Measurements from ENCODE around the gene AP2B1. TPM values are rescaled to one million over a fixed set of nuclear protein-coding genes. Genes with fewer than 3 reads are reported as not detected.

The AP2B1 gene
- polyA plus RNA-seq, 1 donor (not counting 4 experiments of a cell fraction or from before 2014, with no cell fraction given), result 189 TPM

DNA sequence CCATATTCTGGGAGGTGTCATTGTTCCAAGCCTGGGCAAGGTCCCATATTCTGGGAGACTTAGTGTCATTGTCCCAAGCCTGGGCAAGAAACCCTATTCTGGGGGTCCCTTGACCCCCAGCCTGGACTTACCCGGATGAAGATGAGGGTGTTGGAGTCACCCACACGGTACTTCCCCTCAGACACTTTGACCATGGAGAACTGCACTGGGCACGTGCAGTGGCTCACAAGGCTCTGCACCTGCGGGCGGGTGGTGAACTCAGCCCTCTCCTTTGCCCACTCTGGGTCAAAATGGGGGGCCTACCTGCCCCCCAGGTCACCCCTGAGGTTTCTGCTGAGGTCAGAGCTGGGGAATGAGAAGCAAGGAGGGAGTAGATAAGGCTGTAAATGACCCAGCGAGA lies 161.9 kb downstream of the AP2B1 start:
- TF ChIP-seq EZH2 (IDR thresholded peaks at IDR 0.05; ENCODE audit: low read length) (no peak), CTCF (optimal IDR thresholded peaks at IDR 0.05 in 1 of 3, IDR thresholded peaks at IDR 0.05 in 1 of 3, conservative IDR thresholded peaks at IDR 0.05 in 1 of 3; ENCODE audit: extremely low read depth in 1 of 3, insufficient read depth in 2 of 3, low read length in 3 of 3) (no peak)
- Histone ChIP-seq H3K36me3 (ENCODE audit: control insufficient read depth in 2 of 2, extremely low read depth in 1 of 2, insufficient read depth in 2 of 2, low read length in 2 of 2) (no peaks in the 10 kb centered on the region), H4K20me1 (ENCODE audit: control insufficient read depth, extremely low read depth, insufficient read depth, low read length) (no peaks in the 10 kb centered on the region), H3K79me2 (ENCODE audit: control insufficient read depth, insufficient read depth, low read length) (no peaks in the 10 kb centered on the region), H3K4me1 (ENCODE audit: control insufficient read depth, extremely low read depth, insufficient read depth, low read length) (peaks cover 28% of the 10 kb centered on the region), H3K4me2 (ENCODE audit: control insufficient read depth, extremely low read depth, insufficient read depth, low read depth, low read length) (no peak overlapping the region), H3K27me3 (ENCODE audit: control insufficient read depth, extremely low read depth, insufficient read depth, low read length) (peaks cover under 1% of the 10 kb centered on the region), H3K9me1 (ENCODE audit: control insufficient read depth, extremely low read depth, insufficient read depth, low read length) (peaks cover 3% of the 10 kb centered on the region), H2AFZ (ENCODE audit: control insufficient read depth, low read length) (no peak overlapping the region), H3K4me3 (ENCODE audit: control insufficient read depth in 2 of 3, extremely low read depth in 1 of 3, insufficient read depth in 2 of 3, low read depth in 1 of 3, low read length in 3 of 3) (no peak overlapping the region), H3K9me3 (ENCODE audit: control insufficient read depth, low read depth, low read length) (no peaks in the 10 kb centered on the region), H3K27ac (ENCODE audit: control insufficient read depth, insufficient read depth, low read length) (no peak overlapping the region), H3K9ac (ENCODE audit: control insufficient read depth, extremely low read depth, insufficient read depth, low read length) (no peak overlapping the region)
- FAIRE-seq, result no peak
- dilution Hi-C loops (cut with MboI; ENCODE audit: extremely low pct_ligation_motif_present, low sequenced_read_pairs), result no loop called here
- no peak for DNase-seq (ENCODE audit: low read depth, low spot score)

- no peak for DNase-seq (ENCODE audit: low read depth, low spot score)
- H3K4me2 ChIP-seq (ENCODE audit: control insufficient read depth, extremely low read depth, insufficient read depth, low read depth, low read length), result peak overlapping the region; percentile 25
- peaks cover 28% of the 10 kb centered on the region for H3K4me1 ChIP-seq (ENCODE audit: control insufficient read depth, extremely low read depth, insufficient read depth, low read length)
- H3K4me3 ChIP-seq (ENCODE audit: control insufficient read depth in 2 of 3, extremely low read depth in 1 of 3, insufficient read depth in 2 of 3, low read depth in 1 of 3, low read length in 3 of 3), result no peak overlapping the region
- no peaks in the 10 kb centered on the region for H3K36me3 ChIP-seq (ENCODE audit: control insufficient read depth in 2 of 2, extremely low read depth in 1 of 2, insufficient read depth in 2 of 2, low read length in 2 of 2)
- no peaks in the 10 kb centered on the region for H3K9me3 ChIP-seq (ENCODE audit: control insufficient read depth, low read depth, low read length)
- H3K27ac ChIP-seq (ENCODE audit: control insufficient read depth, insufficient read depth, low read length), result no peak overlapping the region
- no peaks in the 10 kb centered on the region for H3K79me2 ChIP-seq (ENCODE audit: control insufficient read depth, insufficient read depth, low read length)
- H4K20me1 ChIP-seq (ENCODE audit: control insufficient read depth, extremely low read depth, insufficient read depth, low read length), result no peaks in the 10 kb centered on the region
- TF ChIP-seq EZH2 (IDR thresholded peaks at IDR 0.05; ENCODE audit: low read length) (no peak), CTCF (optimal IDR thresholded peaks at IDR 0.05 in 1 of 3, IDR thresholded peaks at IDR 0.05 in 1 of 3, conservative IDR thresholded peaks at IDR 0.05 in 1 of 3; ENCODE audit: extremely low read depth in 1 of 3, insufficient read depth in 2 of 3, low read length in 3 of 3) (no peak)
- H3K9ac ChIP-seq (ENCODE audit: control insufficient read depth, extremely low read depth, insufficient read depth, low read length), result no peak overlapping the region
- H3K9me1 ChIP-seq (ENCODE audit: control insufficient read depth, extremely low read depth, insufficient read depth, low read length), result peaks cover 3% of the 10 kb centered on the region
- peak overlapping the region; percentile 33 for H2AFZ ChIP-seq (ENCODE audit: control insufficient read depth, low read length)
- H3K27me3 ChIP-seq (ENCODE audit: control insufficient read depth, extremely low read depth, insufficient read depth, low read length), result no peaks in the 10 kb centered on the region
- FAIRE-seq, result no peak
- dilution Hi-C loops (cut with MboI; ENCODE audit: extremely low pct_ligation_motif_present, low sequenced_read_pairs), result no loop called here
Measured at GRCh38 chr17:35749560-35750412, 162.7 kb downstream of the AP2B1 start.
